Esophagus muscularis mucosa (tissue), 2 donors: ENCODE measurements around the gene LIAS.

ENCODE experiments used
- EP300 ChIP-seq: sonication (generic); formaldehyde crosslinking; IDR thresholded peaks from one replicate; pipeline ENCODE4 v1.6.1; 2017; ENCODE audit warnings: antibody characterized with exemption
- POLR2A ChIP-seq: fragments of 450-650 bp; IDR thresholded peaks from one replicate; pipeline ENCODE4 v1.6.1; 2017; ENCODE audit warnings: antibody characterized with exemption, moderate library complexity, mild to moderate bottlenecking, low read depth

DNA sequence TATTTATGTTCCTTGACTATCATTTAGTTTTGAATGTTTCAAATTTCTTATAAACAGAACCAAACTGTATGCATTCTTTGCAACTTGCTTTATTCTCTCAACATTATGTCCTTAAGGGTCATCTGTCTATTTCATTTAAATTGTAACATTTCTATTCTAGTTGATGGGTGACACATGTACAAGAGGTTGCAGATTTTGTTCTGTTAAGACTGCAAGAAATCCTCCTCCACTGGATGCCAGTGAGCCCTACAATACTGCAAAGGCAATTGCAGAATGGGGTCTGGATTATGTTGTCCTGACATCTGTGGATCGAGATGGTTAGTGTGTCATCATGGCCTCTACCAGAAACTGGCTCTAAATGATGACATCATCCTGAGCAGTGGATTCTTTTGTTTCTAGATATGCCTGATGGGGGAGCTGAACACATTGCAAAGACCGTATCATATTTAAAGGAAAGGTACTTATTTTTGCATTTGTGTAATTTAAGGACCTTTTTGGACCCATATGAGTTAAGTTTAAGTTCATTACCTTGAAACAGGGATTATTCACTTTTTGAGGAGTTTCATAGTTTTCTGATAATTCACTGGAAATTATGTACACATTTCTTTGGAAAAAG, 6.1 kb downstream of the LIAS start:
- TF ChIP-seq POLR2A (no peak), EP300 (no peak)
